SK-N-MC (cell line): Measurements from ENCODE around the gene HERC4.
"Not testable (repeated sequence)": the region's sequence is repeated elsewhere in the genome, so short reads cannot be mapped to it uniquely, and the experiment has no call there.

Source experiments
- DNase-seq: peaks from one replicate; pipeline ENCODE4 v3.0.0-alpha.2; 2011; ENCODE audit warnings: low read depth, low spot score
- H3K27ac ChIP-seq: fragments of 200-600 bp; sonication (generic); 2 replicates; pipeline ENCODE4 v1.5.1; 2016; ENCODE audit warnings: mixed run types
- H3K36me3 ChIP-seq: fragments of 200-600 bp; sonication (generic); 2 replicates; pipeline ENCODE4 v1.6.1; 2017; ENCODE audit warnings: antibody characterized with exemption, low read length, mixed read lengths; ENCODE audit not compliant: insufficient read depth
- H3K4me3 ChIP-seq: fragments of 200-600 bp; sonication (generic); 2 replicates; pipeline ENCODE4 v1.5.1; 2016
- H3K9ac ChIP-seq: fragments of 200-600 bp; sonication (generic); 2 replicates; pipeline ENCODE4 v1.8.0; 2017; ENCODE audit warnings: mixed run types, mixed read lengths; ENCODE audit not compliant: insufficient read length
- H3K9me3 ChIP-seq: fragments of 200-600 bp; sonication (generic); 2 replicates; pipeline ENCODE4 v1.6.1; 2017; ENCODE audit warnings: low read depth, mild to moderate bottlenecking, antibody characterized with exemption, low read length, moderate library complexity, mixed read lengths
- EZH2 ChIP-seq: fragments of 200-600 bp; sonication (generic); IDR thresholded peaks from one replicate; pipeline ENCODE4 v1.6.1; 2017; ENCODE audit warnings: antibody characterized with exemption
- FOXP2 ChIP-seq: optimal IDR thresholded peaks from 2 replicates; pipeline ENCODE3; 2011; ENCODE audit warnings: mild to moderate bottlenecking, moderate library complexity; ENCODE audit not compliant: insufficient read depth; ENCODE audit errors: extremely low read length, control extremely low read depth
- POLR2AphosphoS5 ChIP-seq: IDR thresholded peaks from 2 replicates; pipeline ENCODE4 v1.6.1; 2012; ENCODE audit warnings: mild to moderate bottlenecking, low read depth, low read length, borderline replicate concordance

Gene HERC4

GRCh38 chr10:68047554-68048327, 27.3 kb downstream of the HERC4 start:
- no peak for DNase-seq
- no peaks in the 10 kb centered on the region for H3K9me3 ChIP-seq
- H3K36me3 ChIP-seq, result 0 out of 2 replicates have a peak, but pooled peaks cover 3% of the 10 kb centered on the region
- no peak overlapping the region for H3K4me3 ChIP-seq
- no peak overlapping the region for H3K9ac ChIP-seq
- no peak overlapping the region for H3K27ac ChIP-seq
- TF ChIP-seq EZH2, result no peak
- TF ChIP-seq POLR2AphosphoS5, result no peak

DNA sequence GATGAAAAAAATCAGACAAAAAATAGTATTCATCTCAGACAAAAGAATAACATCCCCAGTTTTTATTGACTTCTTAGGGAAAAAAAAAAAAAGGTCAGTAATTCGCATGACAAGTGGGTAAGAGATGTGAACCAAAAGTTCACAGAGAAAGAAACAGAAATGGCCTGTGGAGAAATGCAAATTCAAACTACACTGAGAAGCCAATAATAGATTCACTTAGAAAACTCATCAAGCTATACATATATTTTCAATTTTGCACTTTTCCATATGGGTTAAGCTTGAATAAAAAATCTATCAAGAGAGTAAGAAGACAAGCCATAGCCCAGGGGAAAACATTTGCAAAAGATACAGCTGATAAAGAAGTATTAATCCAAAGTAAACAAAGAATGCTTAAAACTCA, 28.0 kb downstream of the HERC4 start:
- H3K9ac ChIP-seq, result no peak overlapping the region

GRCh38 chr10:68046642-68047041, 28.4 kb downstream of the HERC4 start:
- Histone ChIP-seq H3K9me3 (no peaks in the 10 kb centered on the region), H3K36me3 (peaks cover 3% of the 10 kb centered on the region; the same call in 1 of the 2 replicates), H3K27ac (no peak overlapping the region), H3K4me3 (no peak overlapping the region), H3K9ac (no peak overlapping the region)
- TF ChIP-seq POLR2AphosphoS5, result no peak
- no peak for TF ChIP-seq EZH2
- no peak for TF ChIP-seq FOXP2
- no peak for DNase-seq

More for the DNA sequence above, 28.0 kb downstream of the HERC4 start:
- H3K27ac ChIP-seq, result no peak overlapping the region
- no peaks in the 10 kb centered on the region for H3K9me3 ChIP-seq
- DNase-seq, result no peak
- no peak for TF ChIP-seq POLR2AphosphoS5
- TF ChIP-seq FOXP2, result no peak
- TF ChIP-seq EZH2, result no peak
- H3K4me3 ChIP-seq, result no peak overlapping the region
- peaks cover 3% of the 10 kb centered on the region; the same call in 1 of the 2 replicates for H3K36me3 ChIP-seq

DNA sequence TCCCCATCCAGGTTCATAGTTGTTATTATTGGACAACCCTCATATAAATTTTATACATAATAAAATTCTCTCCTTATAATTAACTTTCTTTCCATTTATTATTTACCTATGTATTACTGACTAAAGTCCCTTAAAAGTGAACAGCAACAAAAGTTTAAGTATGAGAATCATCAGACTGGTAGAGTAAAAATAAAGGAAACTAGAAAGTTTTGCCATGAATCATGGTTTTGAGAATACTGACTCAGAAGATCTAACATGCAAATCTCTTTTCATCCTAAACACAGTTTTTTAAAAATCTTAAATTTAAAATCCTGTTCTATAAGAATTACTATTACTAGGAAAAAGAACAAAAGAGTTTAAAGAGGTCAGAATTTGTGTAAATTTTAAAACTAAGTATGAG, 32.1 kb downstream of the HERC4 start:
- Histone ChIP-seq H3K36me3 (peaks cover 5% of the 10 kb centered on the region; the same call in 1 of the 2 replicates), H3K4me3 (no peak overlapping the region), H3K27ac (no peak overlapping the region), H3K9me3 (no peaks in the 10 kb centered on the region), H3K9ac (no peak overlapping the region)
- TF ChIP-seq EZH2 (no peak), POLR2AphosphoS5 (no peak), FOXP2 (no peak)
- DNase-seq, result no peak

GRCh38 chr10:68032113-68032512, 43.0 kb downstream of the HERC4 start:
- no peak overlapping the region for H3K9ac ChIP-seq
- no peaks in the 10 kb centered on the region for H3K9me3 ChIP-seq
- H3K36me3 ChIP-seq, result peaks cover 29% of the 10 kb centered on the region
- no peak for DNase-seq
- no peak overlapping the region for H3K4me3 ChIP-seq
- TF ChIP-seq POLR2AphosphoS5, result no peak
- no peak for TF ChIP-seq FOXP2
- no peak for TF ChIP-seq EZH2
- H3K27ac ChIP-seq, result no peak overlapping the region

- H3K36me3 ChIP-seq, result peaks cover 30% of the 10 kb centered on the region
- DNase-seq, result no peak
- peak overlapping the region; percentile 60; the same call in 1 of the 2 replicates for H3K27ac ChIP-seq
- no peak overlapping the region for H3K9ac ChIP-seq
- H3K9me3 ChIP-seq, result no peaks in the 10 kb centered on the region
- H3K4me3 ChIP-seq, result no peak overlapping the region
- TF ChIP-seq POLR2AphosphoS5 (no peak), EZH2 (no peak), FOXP2 (no peak)
Measured at GRCh38 chr10:68027429-68027828, 47.7 kb downstream of the HERC4 start.

- no peak for DNase-seq
- no peak for TF ChIP-seq EZH2
- no peak for TF ChIP-seq POLR2AphosphoS5
- no peak for TF ChIP-seq FOXP2
- Histone ChIP-seq H3K9ac (no peak overlapping the region), H3K4me3 (no peak overlapping the region), H3K27ac (no peak overlapping the region), H3K9me3 (no peaks in the 10 kb centered on the region), H3K36me3 (peaks cover 39% of the 10 kb centered on the region)
Measured at GRCh38 chr10:68023292-68023691, 51.8 kb downstream of the HERC4 start.

DNA sequence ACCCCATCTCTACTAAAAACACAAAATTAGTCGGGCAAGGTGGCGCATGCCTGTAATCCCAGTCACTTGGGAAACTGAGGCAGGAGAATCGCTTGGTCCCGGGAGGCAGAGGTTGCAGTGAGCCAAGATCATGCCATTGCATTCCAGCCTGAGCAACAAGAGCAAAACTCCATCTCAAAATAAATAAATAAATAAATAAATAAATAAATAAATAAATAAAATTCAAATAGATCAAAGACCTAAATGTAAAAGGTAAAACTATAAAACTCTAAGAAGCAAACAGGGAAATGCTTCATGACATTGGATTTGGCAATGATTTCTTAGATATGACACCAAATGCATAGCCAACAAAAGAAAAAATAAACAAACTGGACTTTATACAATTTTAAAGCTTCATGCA, 52.8 kb downstream of the HERC4 start:
- not testable (repeated sequence) for H3K9me3 ChIP-seq, DNase-seq, H3K27ac ChIP-seq, H3K4me3 ChIP-seq, H3K9ac ChIP-seq
- H3K36me3 ChIP-seq, result peaks cover 39% of the 10 kb centered on the region

GRCh38 chr10:68016519-68016918, 58.6 kb downstream of the HERC4 start:
- H3K27ac ChIP-seq, DNase-seq, H3K9me3 ChIP-seq, H3K4me3 ChIP-seq, H3K9ac ChIP-seq: not testable (repeated sequence)
- H3K36me3 ChIP-seq, result peaks cover 35% of the 10 kb centered on the region
